Lower lobe of right lung (tissue), 2 donors: ENCODE data around the gene PSMD4. TPM values are rescaled to one million over a fixed set of nuclear protein-coding genes. Genes with fewer than 3 reads are reported as not detected.

Source experiments
- ATAC-seq, 2 donors: fragments of 200-7000 bp; cut with Tn5 transposase; one replicate each; pipeline ENCODE4 v1.9.1; 2020 to 2022; ENCODE audit warnings: mild to moderate bottlenecking in 2 of 2, moderate library complexity in 2 of 2
- DNase-seq: peaks from one replicate; pipeline ENCODE4 v3.0.0-alpha.2; 2020
- H3K27ac ChIP-seq: fragments of 200-600 bp; one replicate; pipeline ENCODE4 v1.8.0; 2022
- H3K27me3 ChIP-seq: fragments of 200-600 bp; one replicate; pipeline ENCODE4 v1.8.0; 2022; ENCODE audit warnings: low read depth
- H3K36me3 ChIP-seq: fragments of 200-600 bp; one replicate; pipeline ENCODE4 v1.8.0; 2022; ENCODE audit warnings: mild to moderate bottlenecking
- H3K4me1 ChIP-seq: fragments of 200-600 bp; one replicate; pipeline ENCODE4 v1.8.0; 2022
- H3K4me3 ChIP-seq: fragments of 200-600 bp; one replicate; pipeline ENCODE4 v1.8.0; 2022; ENCODE audit warnings: mild to moderate bottlenecking
- H3K9me3 ChIP-seq: fragments of 200-600 bp; one replicate; pipeline ENCODE4 v1.8.0; 2022
- CTCF ChIP-seq: fragments of 200-600 bp; IDR thresholded peaks from one replicate; pipeline ENCODE4 v1.8.0; 2022; ENCODE audit warnings: antibody characterized with exemption, mild to moderate bottlenecking
- intact Hi-C: fragments of 100-400 bp; cut with DNase I; formaldehyde crosslinking; loops from one replicate; pipeline ENCODE4 v1.11.0; 2022
- total RNA-seq: library from RNA; stranded (reverse); fragmentation: NEBNext Ultra II Directional; extraction: Animal tissue kit (Norgen Biotek cat#: 25700); gene quantifications from one replicate; pipeline ENCODE4 v1.2.1, GENCODE V29; 2021
- donor health status: DM: no; HTN: yes; CAD: no; lungs with severe emphysema.

PSMD4 gene
- total RNA-seq, 1 donor from 2014 or later: 106 TPM

- intact Hi-C loops: no loop called here
- Histone ChIP-seq H3K27ac (no peak overlapping the region), H3K36me3 (peaks cover 85% of the 10 kb centered on the region)
Observed at GRCh38 chr1:151288502-151288901, 34.0 kb downstream of the PSMD4 start.

DNA sequence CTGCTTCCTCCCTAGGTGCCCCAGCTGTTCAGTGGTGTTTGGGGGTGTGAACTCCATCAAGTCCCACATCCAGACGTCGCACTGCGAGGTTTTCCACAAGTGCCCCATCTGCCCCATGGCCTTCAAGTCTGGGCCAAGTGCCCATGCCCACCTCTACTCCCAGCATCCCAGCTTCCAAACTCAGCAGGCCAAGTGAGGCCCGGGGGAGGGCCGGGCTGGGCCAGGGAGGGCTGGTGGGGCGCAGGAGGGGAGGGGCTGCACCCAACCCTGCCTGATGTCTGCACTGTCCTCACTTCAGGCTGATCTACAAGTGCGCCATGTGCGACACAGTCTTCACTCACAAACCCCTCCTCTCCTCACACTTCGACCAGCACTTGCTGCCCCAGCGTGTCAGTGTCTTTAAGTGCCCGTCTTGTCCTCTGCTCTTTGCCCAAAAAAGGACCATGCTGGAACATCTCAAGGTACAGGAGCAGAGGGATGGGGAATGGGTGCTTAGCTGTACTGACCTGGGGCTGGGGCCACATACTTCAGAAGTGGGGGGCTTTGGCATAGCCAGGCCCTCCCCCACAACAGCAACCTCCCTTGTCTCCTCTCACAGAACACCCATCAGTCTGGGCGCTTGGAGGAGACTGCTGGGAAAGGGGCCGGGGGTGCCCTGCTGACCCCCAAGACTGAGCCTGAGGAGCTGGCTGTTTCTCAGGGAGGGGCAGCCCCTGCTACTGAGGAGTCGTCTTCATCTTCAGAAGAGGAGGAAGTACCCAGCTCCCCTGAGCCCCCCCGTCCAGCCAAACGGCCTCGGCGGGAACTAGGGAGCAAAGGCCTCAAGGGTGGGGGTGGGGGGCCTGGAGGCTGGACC lies 34.8 kb downstream of the PSMD4 start:
- intact Hi-C loops: no loop called here
- no peaks in the 10 kb centered on the region for H3K9me3 ChIP-seq
- no peaks in the 10 kb centered on the region for H3K27me3 ChIP-seq
- peaks cover 93% of the 10 kb centered on the region for H3K36me3 ChIP-seq
- DNase-seq: no peak
- H3K27ac ChIP-seq: no peak overlapping the region
- peak in 1 of 2 donors; percentile 4 for ATAC-seq
- peaks cover 3% of the 10 kb centered on the region for H3K4me1 ChIP-seq
- H3K4me3 ChIP-seq: no peak overlapping the region
- TF ChIP-seq CTCF: no peak

More at GRCh38 chr1:151288502-151288901, 34.0 kb downstream of the PSMD4 start:
- Histone ChIP-seq H3K4me3 (no peak overlapping the region), H3K27me3 (no peaks in the 10 kb centered on the region), H3K4me1 (peaks cover 11% of the 10 kb centered on the region), H3K9me3 (no peaks in the 10 kb centered on the region)
- ATAC-seq (no peak), DNase-seq (no peak)
- TF ChIP-seq CTCF: no peak

DNA sequence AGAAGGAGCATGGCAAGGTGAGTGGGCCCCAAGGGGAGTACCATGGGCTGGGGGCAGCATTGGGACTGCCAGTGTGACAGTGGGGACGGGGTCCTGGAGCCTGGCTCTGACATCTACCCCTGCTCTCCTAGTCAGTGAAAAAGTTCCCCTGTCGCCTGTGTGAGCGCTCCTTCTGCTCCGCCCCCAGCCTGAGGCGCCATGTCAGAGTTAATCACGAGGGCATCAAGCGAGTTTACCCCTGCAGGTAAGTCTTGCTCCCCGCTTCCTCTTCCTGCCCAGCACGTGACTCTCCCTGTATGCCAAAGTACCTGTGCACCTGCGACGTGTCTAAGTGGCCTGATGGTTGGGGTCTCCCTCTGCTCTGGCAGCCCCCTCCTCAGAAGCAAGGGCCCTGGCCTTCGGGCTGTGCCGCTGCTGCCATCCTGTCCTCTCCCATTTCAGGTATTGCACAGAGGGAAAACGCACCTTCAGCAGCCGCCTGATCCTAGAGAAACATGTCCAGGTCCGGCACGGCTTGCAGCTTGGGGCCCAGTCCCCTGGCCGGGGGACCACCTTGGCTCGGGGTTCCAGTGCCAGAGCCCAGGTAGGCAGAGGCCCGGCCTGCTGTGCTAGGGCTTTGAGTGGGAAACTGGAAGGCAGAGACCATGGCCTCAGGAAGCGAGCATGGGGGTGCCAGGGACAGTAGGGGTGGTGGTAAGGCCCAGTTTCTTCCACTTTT lies 35.6 kb downstream of the PSMD4 start:
- H3K4me1 ChIP-seq: no peaks in the 10 kb centered on the region
- DNase-seq (no peak), ATAC-seq (no peak)
- no peaks in the 10 kb centered on the region for H3K27me3 ChIP-seq
- no peak overlapping the region for H3K27ac ChIP-seq
- intact Hi-C loops: no loop called here
- TF ChIP-seq CTCF: no peak
- H3K4me3 ChIP-seq: no peak overlapping the region
- H3K9me3 ChIP-seq: no peaks in the 10 kb centered on the region
- H3K36me3 ChIP-seq: peaks cover 98% of the 10 kb centered on the region

- Histone ChIP-seq H3K4me1 (no peaks in the 10 kb centered on the region), H3K4me3 (no peak overlapping the region), H3K36me3 (peaks cover 100% of the 10 kb centered on the region), H3K9me3 (no peaks in the 10 kb centered on the region), H3K27ac (no peak overlapping the region), H3K27me3 (no peaks in the 10 kb centered on the region)
- DNase-seq (no peak), ATAC-seq (no peak)
- intact Hi-C loops: no loop called here
- TF ChIP-seq CTCF: no peak
Observed at GRCh38 chr1:151290709-151291303, 36.3 kb downstream of the PSMD4 start.

GRCh38 chr1:151292207-151293030 lies 37.9 kb downstream of the PSMD4 start:
- no peak for TF ChIP-seq CTCF
- H3K27ac ChIP-seq: no peak overlapping the region
- H3K27me3 ChIP-seq: no peaks in the 10 kb centered on the region
- H3K4me3 ChIP-seq: no peak overlapping the region
- ATAC-seq (peak in 1 of 2 donors; percentile 5), DNase-seq (no peak)
- H3K36me3 ChIP-seq: peaks cover 100% of the 10 kb centered on the region
- intact Hi-C loops: no loop called here
- no peaks in the 10 kb centered on the region for H3K4me1 ChIP-seq
- H3K9me3 ChIP-seq: no peaks in the 10 kb centered on the region
